HFF-Myc (cell line): ENCODE data around the gene CPEB1.
A peak's percentile ranks its signal among the peaks of the same experiment; 100 is the strongest.

Source experiments
- DNase-seq: peaks from one replicate; pipeline ENCODE4 v3.0.0-alpha.2; 2011; ENCODE audit warnings: low read depth; ENCODE audit errors: extremely low read depth
- H3K4me3 ChIP-seq: replicated peaks from 2 replicates; pipeline ENCODE4 v1.5.1; 2011; ENCODE audit warnings: low read depth, mild to moderate bottlenecking, control low read depth, low read length
- CTCF ChIP-seq: IDR thresholded peaks from 2 replicates; pipeline ENCODE4 v1.5.1; 2012; ENCODE audit warnings: mild to moderate bottlenecking, low read depth, low read length, control low read depth; ENCODE audit errors: missing control alignments

CPEB1 gene

GRCh38 chr15:82543160-82543559 is 104.0 kb downstream of the CPEB1 start:
- peak; percentile 47 for DNase-seq
- no peak overlapping the region for H3K4me3 ChIP-seq

DNA sequence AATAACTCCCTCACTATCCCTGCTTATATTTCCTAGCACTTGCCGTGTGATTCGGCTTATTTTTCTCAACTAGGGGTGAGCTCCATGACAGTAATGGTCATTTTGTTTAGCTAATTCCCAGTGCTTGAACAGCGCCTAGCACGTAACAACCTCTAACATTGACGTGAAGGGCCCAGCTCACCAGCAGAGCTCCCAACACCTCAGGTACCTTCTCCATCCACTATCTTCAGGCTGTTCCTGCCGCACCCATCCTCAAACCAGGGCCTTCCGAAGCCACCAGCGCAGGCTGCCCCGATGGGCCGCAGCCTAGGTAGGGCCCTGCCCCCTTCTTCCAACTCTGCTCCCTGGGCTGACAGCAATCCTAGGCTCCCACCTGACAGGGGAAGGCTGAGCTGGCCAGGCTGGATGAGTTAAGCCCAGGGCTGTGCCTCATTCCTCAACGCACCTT is 106.2 kb downstream of the CPEB1 start:
- H3K4me3 ChIP-seq, result peak overlapping the region; percentile 97
- DNase-seq, result no peak
- no peak for TF ChIP-seq CTCF

More at GRCh38 chr15:82543160-82543559, 104.0 kb downstream of the CPEB1 start:
- TF ChIP-seq CTCF, result no peak

DNA sequence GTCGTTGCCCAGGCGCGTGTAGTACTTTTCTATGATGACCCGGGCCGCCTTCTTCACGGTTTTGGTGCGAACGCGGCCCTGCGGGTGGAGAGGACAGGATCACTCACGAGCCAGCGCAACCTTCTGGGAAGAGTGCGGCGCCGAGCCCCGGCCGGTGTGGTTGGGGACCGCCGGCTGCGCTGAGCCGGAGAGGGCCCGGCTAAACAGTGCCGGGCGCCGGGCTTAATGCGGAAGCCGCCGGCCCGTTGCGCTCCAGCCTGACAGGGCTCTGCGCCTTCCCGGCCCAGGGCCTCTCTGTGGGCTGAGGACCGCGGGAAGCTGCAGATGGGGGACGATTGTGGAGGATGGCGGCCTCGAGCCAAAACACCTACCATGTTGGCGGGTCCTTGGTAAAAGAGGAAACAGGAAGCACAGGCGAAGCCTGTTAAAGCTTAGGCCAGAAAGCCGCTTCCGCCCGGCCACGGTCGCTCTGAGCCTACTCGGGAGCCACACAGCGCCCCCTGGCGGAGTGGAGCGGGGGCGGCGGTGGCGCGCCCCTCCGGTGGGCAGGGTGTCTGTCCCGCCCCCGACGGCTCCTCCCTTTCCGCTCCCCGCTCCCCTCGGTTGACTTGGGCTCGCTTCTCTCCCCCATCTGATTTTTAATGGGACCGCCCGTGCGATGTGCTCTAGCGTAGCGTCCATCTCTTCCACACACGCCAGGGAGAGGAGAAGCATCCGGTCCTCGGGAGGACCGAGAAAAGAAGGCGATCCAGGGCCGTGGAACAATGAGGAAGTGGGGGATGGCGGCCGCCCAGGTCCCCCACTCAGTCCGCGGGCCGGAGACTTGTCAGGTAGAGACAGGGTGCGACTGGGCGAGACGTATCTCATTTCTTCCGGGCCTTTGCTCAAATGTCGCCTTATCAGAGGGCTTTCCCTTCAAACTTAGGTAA is 106.8 kb downstream of the CPEB1 start, which contains the start of gene RPS17:
Gene RPS17 (minus strand): TSS at position 403 of the 929 bp plus-strand sequence. CDS start 29 bp downstream, at position 374.
- peak within 1 kb of the TSS; percentile 97 for H3K4me3 ChIP-seq

DNA sequence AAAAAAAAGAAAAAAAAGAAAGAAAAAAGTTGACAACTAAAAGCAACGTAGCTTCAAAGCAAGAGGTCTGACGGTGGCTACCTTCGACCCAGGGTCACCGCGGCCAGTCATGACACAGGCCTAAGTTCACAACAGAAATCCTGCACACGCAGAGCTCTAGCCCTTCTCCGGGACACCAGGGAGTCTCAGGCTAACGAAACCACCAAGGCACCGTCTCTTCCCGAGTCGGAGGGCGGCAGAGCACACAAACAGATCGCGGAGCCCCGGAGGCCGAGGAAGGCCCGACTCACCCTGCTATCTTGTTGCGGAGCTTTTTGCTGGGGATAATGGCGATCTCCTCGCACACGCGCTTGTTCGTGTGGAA is 107.5 kb downstream of the CPEB1 start:
- DNase-seq, result no peak
- H3K4me3 ChIP-seq, result peak overlapping the region; percentile 97
- no peak for TF ChIP-seq CTCF

More for the DNA sequence above, 106.8 kb downstream of the CPEB1 start, which contains the start of gene RPS17:
- peak; percentile 98 for TF ChIP-seq CTCF
- DNase-seq, result peak; percentile 77

GRCh38 chr15:82538961-82539690 is 108.0 kb downstream of the CPEB1 start:
- H3K4me3 ChIP-seq, result peak overlapping the region; percentile 97
- no peak for DNase-seq
- no peak for TF ChIP-seq CTCF

- H3K4me3 ChIP-seq, result peak overlapping the region; percentile 97
- TF ChIP-seq CTCF, result no peak
- no peak for DNase-seq
Observed at GRCh38 chr15:82537351-82537908, 109.7 kb downstream of the CPEB1 start.
